Esophagus squamous epithelium (tissue), 4 donors: ENCODE results near the gene FABP3.

Source experiments
- CTCF ChIP-seq, 6 experiments: fragments of 450-650 bp in 4 of 6; fragments of 200-600 bp in 2 of 6; sonication (generic) in 2 of 6; IDR thresholded peaks; one replicate each; pipeline ENCODE4 v1.5.1; 2016 to 2019; ENCODE audit warnings: antibody characterized with exemption in 6 of 6, mild to moderate bottlenecking in 4 of 6, moderate library complexity in 4 of 6
- POLR2A ChIP-seq, 4 donors: fragments of 450-650 bp; IDR thresholded peaks; one replicate each; pipeline ENCODE4 v1.6.1; 2017; ENCODE audit warnings: antibody characterized with exemption in 4 of 4, mild to moderate bottlenecking in 4 of 4, moderate library complexity in 3 of 4

- TF ChIP-seq POLR2A (IDR thresholded peaks at IDR 0.05) (no peak), CTCF (IDR thresholded peaks at IDR 0.05) (no peak)
These were observed 1.5 kb downstream of the FABP3 start for GRCh38 chr1:31371121-31371959.
